Measurements from ENCODE around the gene CDH6. TPM values are rescaled to one million over a fixed set of nuclear protein-coding genes. Genes with fewer than 3 reads are reported as not detected.

Gene CDH6
- total and polyA plus RNA-seq, 2 experiments from 2014 or later = 0.60 to 1.1 TPM

DNA sequence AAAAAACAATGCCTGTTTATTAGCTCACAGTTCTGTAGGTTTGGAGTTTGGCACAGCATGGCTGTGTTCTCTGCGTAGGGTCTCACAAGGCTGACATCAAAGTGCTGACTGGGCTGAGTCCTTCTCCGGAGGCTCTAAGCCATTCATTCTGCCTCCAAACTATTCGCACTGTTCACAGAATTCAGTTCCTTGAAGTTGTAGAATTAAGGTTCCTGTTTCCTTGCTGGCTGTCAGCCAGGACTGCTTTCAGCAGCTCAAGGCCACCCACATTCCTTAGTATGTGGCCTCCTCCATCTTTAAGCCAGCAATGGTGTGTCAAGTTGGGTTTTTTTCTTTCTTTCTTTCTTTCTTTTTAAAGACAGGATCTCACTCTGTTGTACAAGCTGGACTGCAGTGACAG, 161.9 kb downstream of the CDH6 start:
- no peak overlapping the region for H3K27ac ChIP-seq (ENCODE audit: low read depth)
- H3K4me1 ChIP-seq (ENCODE audit: insufficient read depth) = no peaks in the 10 kb centered on the region

DNA sequence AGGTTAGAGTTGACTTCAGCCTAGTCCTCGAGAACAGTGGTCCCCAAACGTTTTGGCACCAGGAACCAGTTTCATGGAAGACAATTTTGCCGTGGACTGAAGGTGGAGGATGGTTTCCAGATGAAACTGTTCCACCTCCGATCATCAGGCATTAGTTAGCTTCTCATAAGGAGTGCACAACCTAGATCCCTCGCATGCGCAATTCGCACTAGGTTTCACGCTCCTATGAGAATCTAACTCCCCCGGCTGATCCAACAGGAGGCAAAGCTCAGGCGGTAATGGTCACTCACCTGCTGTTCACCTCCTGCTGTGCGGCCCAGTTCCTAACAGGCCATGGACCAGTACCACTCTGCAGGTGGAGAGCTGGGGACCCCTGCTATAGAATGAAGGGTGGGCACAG, 163.6 kb downstream of the CDH6 start:
- Histone ChIP-seq H3K4me1 (ENCODE audit: insufficient read depth) (peaks cover 7% of the 10 kb centered on the region), H3F3A (replicated peaks; ENCODE audit: low read depth) (no peaks in the 10 kb centered on the region), H3K9me2 (ENCODE audit: insufficient read depth) (peaks cover 33% of the 10 kb centered on the region), H3K27me3 (ENCODE audit: insufficient read depth) (no peaks in the 10 kb centered on the region), H3K36me3 (ENCODE audit: insufficient read depth) (no peaks in the 10 kb centered on the region), H3K4me2 (no peak overlapping the region), H3K27ac (ENCODE audit: low read depth) (no peak overlapping the region), H3K4me3 (no peak overlapping the region), H2AFZ (no peak overlapping the region; the same call in 1 of the 2 replicates), H3K79me2 (replicated peaks; ENCODE audit: insufficient read depth) (no peaks in the 10 kb centered on the region), H4K20me1 (replicated peaks; ENCODE audit: insufficient read depth) (no peaks in the 10 kb centered on the region)
- no peak for ATAC-seq
- no peak for DNase-seq (ENCODE audit: low spot score)
- Mint-ChIP-seq H3K9me3 (peaks cover 3% of the 10 kb centered on the region), H3K27me3 (ENCODE audit: insufficient read depth, low read depth, poor library complexity) (peaks cover 6% of the 10 kb centered on the region), H3K4me1 (peaks cover 13% of the 10 kb centered on the region), H3K27ac (no peak overlapping the region), H3K36me3 (ENCODE audit: low read depth) (no peaks in the 10 kb centered on the region), H3K4me3 (no peak overlapping the region)
- TF ChIP-seq, protein P1, sequence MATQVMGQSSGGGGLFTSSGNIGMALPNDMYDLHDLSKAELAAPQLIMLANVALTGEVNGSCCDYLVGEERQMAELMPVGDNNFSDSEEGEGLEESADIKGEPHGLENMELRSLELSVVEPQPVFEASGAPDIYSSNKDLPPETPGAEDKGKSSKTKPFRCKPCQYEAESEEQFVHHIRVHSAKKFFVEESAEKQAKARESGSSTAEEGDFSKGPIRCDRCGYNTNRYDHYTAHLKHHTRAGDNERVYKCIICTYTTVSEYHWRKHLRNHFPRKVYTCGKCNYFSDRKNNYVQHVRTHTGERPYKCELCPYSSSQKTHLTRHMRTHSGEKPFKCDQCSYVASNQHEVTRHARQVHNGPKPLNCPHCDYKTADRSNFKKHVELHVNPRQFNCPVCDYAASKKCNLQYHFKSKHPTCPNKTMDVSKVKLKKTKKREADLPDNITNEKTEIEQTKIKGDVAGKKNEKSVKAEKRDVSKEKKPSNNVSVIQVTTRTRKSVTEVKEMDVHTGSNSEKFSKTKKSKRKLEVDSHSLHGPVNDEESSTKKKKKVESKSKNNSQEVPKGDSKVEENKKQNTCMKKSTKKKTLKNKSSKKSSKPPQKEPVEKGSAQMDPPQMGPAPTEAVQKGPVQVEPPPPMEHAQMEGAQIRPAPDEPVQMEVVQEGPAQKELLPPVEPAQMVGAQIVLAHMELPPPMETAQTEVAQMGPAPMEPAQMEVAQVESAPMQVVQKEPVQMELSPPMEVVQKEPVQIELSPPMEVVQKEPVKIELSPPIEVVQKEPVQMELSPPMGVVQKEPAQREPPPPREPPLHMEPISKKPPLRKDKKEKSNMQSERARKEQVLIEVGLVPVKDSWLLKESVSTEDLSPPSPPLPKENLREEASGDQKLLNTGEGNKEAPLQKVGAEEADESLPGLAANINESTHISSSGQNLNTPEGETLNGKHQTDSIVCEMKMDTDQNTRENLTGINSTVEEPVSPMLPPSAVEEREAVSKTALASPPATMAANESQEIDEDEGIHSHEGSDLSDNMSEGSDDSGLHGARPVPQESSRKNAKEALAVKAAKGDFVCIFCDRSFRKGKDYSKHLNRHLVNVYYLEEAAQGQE (IDR thresholded peaks at IDR 0.05; ENCODE audit: unreplicated experiment) = no peak
- TF ChIP-seq NANOG (IDR thresholded peaks at IDR 0.05; ENCODE audit: borderline replicate concordance) = no peak
- no peak for TF ChIP-seq JUNB (IDR thresholded peaks at IDR 0.05; ENCODE audit: unreplicated experiment)
- TF ChIP-seq, protein P2, sequence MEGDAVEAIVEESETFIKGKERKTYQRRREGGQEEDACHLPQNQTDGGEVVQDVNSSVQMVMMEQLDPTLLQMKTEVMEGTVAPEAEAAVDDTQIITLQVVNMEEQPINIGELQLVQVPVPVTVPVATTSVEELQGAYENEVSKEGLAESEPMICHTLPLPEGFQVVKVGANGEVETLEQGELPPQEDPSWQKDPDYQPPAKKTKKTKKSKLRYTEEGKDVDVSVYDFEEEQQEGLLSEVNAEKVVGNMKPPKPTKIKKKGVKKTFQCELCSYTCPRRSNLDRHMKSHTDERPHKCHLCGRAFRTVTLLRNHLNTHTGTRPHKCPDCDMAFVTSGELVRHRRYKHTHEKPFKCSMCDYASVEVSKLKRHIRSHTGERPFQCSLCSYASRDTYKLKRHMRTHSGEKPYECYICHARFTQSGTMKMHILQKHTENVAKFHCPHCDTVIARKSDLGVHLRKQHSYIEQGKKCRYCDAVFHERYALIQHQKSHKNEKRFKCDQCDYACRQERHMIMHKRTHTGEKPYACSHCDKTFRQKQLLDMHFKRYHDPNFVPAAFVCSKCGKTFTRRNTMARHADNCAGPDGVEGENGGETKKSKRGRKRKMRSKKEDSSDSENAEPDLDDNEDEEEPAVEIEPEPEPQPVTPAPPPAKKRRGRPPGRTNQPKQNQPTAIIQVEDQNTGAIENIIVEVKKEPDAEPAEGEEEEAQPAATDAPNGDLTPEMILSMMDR (conservative IDR thresholded peaks at IDR 0.05; ENCODE audit: low read depth in 2 of 2) = no peak
- TF ChIP-seq POLR2AphosphoS5 (IDR thresholded peaks at IDR 0.05; ENCODE audit: low read depth) = no peak
- TF ChIP-seq ZNF114 (CRISPR knock-in tag; IDR thresholded peaks at IDR 0.05) = no peak
- TF ChIP-seq CREB1 (CRISPR knock-in tag; IDR thresholded peaks at IDR 0.05; ENCODE audit: low read depth) = no peak
- TF ChIP-seq, protein P3, sequence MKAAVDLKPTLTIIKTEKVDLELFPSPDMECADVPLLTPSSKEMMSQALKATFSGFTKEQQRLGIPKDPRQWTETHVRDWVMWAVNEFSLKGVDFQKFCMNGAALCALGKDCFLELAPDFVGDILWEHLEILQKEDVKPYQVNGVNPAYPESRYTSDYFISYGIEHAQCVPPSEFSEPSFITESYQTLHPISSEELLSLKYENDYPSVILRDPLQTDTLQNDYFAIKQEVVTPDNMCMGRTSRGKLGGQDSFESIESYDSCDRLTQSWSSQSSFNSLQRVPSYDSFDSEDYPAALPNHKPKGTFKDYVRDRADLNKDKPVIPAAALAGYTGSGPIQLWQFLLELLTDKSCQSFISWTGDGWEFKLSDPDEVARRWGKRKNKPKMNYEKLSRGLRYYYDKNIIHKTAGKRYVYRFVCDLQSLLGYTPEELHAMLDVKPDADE (IDR thresholded peaks at IDR 0.05) = no peak

More for the DNA sequence above, 161.9 kb downstream of the CDH6 start:
- H3K9me2 ChIP-seq (ENCODE audit: insufficient read depth) = peaks cover 32% of the 10 kb centered on the region
- no peaks in the 10 kb centered on the region for H3K27me3 ChIP-seq (ENCODE audit: insufficient read depth)
- peaks cover 4% of the 10 kb centered on the region; the same call in 1 of the 3 replicates for H3K4me1 Mint-ChIP-seq
- H3K9me3 Mint-ChIP-seq = peaks cover 3% of the 10 kb centered on the region
- H4K20me1 ChIP-seq (replicated peaks; ENCODE audit: insufficient read depth) = no peaks in the 10 kb centered on the region
- no peak overlapping the region for H3K27ac Mint-ChIP-seq
- no peak for ATAC-seq
- no peak overlapping the region for H3K4me2 ChIP-seq
- H3F3A ChIP-seq (replicated peaks; ENCODE audit: low read depth) = no peaks in the 10 kb centered on the region
- H3K79me2 ChIP-seq (replicated peaks; ENCODE audit: insufficient read depth) = no peaks in the 10 kb centered on the region
- H2AFZ ChIP-seq = no peak overlapping the region
- no peaks in the 10 kb centered on the region for H3K36me3 Mint-ChIP-seq (ENCODE audit: low read depth)
- no peak overlapping the region for H3K4me3 Mint-ChIP-seq
- no peaks in the 10 kb centered on the region for H3K36me3 ChIP-seq (ENCODE audit: insufficient read depth)
- TF ChIP-seq, protein P2 (conservative IDR thresholded peaks at IDR 0.05; ENCODE audit: low read depth in 2 of 2) = no peak
- TF ChIP-seq, protein P1 (IDR thresholded peaks at IDR 0.05; ENCODE audit: unreplicated experiment) = no peak
- no peak for TF ChIP-seq ZNF331 (CRISPR knock-in tag; IDR thresholded peaks at IDR 0.05; ENCODE audit: low read depth)
- no peak for TF ChIP-seq POLR2AphosphoS5 (IDR thresholded peaks at IDR 0.05; ENCODE audit: low read depth)
- H3K4me3 ChIP-seq = no peak overlapping the region
- no peak for DNase-seq (ENCODE audit: low spot score)
- H3K27me3 Mint-ChIP-seq (ENCODE audit: insufficient read depth, low read depth, poor library complexity) = peaks cover 6% of the 10 kb centered on the region
